Measurements from ENCODE around the gene PALMD. TPM values are rescaled to one million over a fixed set of nuclear protein-coding genes. Genes with fewer than 3 reads are reported as not detected.

PALMD gene
- total RNA-seq (100 to 1,000 TPM in 7 of 9 donors, 10 to 100 TPM in 2; 74.0 to 236 (median 120) TPM), polyA plus RNA-seq (100 to 1,000 TPM in 1 of 2 donors, 10 to 100 TPM in 1; 95.2 to 134 TPM)
- long read RNA-seq, donor 1, transcript PALMD-201 (8 exons, 2,510 nt), result major isoform, 18 of 54 reads
- long read RNA-seq, donor 1, partial matches to known transcripts, result 33 of 54 reads
- long read RNA-seq, donor 1, other reads (novel, unspliced or antisense), result 3 of 54 reads
- long read RNA-seq, donor 2, full-length matches to known transcripts, result 38 of 79 reads
- long read RNA-seq, donor 2, partial matches to known transcripts, result 30 of 79 reads
- long read RNA-seq, donor 2, other reads (novel, unspliced or antisense), result 11 of 79 reads
- long read RNA-seq, donor 3, transcript PALMD-201 (8 exons, 2,510 nt), result major isoform, 12 of 19 reads
- long read RNA-seq, donor 3, partial matches to known transcripts, result 6 of 19 reads
- long read RNA-seq, donor 3, other reads (novel, unspliced or antisense), result 1 of 19 reads

- WGBS, 4 donors, result 4 to 7% (median 4%) methylated on average over 17 of the region's 17 CpGs
- peaks cover 0 to 43% (median 32%) of the 10 kb centered on the region in 12 donors for H3K4me1 ChIP-seq
Observed at GRCh38 chr1:99645699-99646531, at the start of gene PALMD. TSS of gene PALMD (plus strand) at chr1:99646113. CDS start at chr1:99646318, 205 bp downstream.

DNA sequence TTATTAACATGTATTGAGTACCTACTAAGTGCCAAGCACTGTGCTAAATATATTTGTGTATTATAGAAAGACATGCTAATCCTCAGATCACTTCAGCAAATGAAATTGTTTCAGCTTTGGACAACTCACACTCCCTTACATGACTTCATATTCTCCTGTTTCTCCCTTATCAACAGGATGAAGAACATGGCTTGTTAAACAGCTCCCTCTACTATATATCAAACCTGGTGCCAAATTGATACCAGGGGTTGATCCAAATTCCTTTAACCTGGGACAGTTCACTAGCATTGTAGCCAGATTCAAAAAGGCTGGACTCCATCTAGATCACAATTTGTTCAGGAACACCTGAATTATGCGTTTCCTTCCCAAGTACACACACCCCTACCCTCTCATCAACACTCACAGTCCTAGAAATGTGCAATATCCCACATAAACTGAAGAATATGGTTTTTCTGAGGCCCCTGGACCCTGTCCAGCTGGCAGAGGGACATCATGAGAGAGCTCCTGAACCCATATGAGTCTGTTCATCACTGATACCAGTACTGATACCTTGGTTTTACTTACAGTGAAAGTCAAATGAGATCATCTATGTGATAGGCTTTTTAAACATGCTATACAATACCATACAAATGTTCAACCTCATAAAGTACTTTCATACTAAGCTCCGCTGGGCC, 47.0 kb upstream of the PALMD start:
- no peak overlapping the region for H3K4me3 ChIP-seq
- H3K4me1 ChIP-seq, result peaks cover 0 to 47% (median 11%) of the 10 kb centered on the region in 12 donors
- no peak for TF ChIP-seq POLR2A (IDR thresholded peaks at IDR 0.05)
- no peak for TF ChIP-seq CTCF (IDR thresholded peaks at IDR 0.05)
- H3K36me3 ChIP-seq, result no peaks in the 10 kb centered on the region
- intact Hi-C loops (cut with DNase I), result loop anchor here in 4 of 10 donors (5.0 to 10.0 kb wide), 6 partner anchors 46 to 108 kb away; partner anchors contain the start of gene PALMD (in 1 of the 4)
- H3K27me3 ChIP-seq, result no peaks in the 10 kb centered on the region
- DNase-seq (peak in 1 of 5 donors; percentile 48), ATAC-seq (peak; percentile 47 to 83 (median 62))
- 80 to 87% (median 82%) methylated on average over 2 of the region's 2 CpGs for WGBS, 4 donors
- no peaks in the 10 kb centered on the region for H3K9me3 ChIP-seq
- H3K27ac ChIP-seq, result peak overlapping the region in 11 of 12 donors; percentile 8 to 82 (median 35)

More at GRCh38 chr1:99645699-99646531, at the start of gene PALMD:
- Histone ChIP-seq H3K4me3 (peak within 1 kb of the TSS; percentile 33 to 77 (median 64)), H3K36me3 (no peaks in the 10 kb centered on the region), H3K27me3 (no peaks in the 10 kb centered on the region), H3K9me3 (no peaks in the 10 kb centered on the region), H3K27ac (peak within 1 kb of the TSS; percentile 87 to 98 (median 92))
- intact Hi-C loops (cut with DNase I), result loop anchor here in 9 of 10 donors (2.0 to 10.0 kb wide), 11 partner anchors 36 to 165 kb away; no protein-coding TSS in a partner anchor
- peak in 1 of 12 donors; percentile 18 for TF ChIP-seq CTCF (IDR thresholded peaks at IDR 0.05)
- TF ChIP-seq POLR2A (IDR thresholded peaks at IDR 0.05), result peak in 1 of 2 donors; percentile 78
- ATAC-seq (peak; percentile 61 to 83 (median 68)), DNase-seq (peak; percentile 63 to 79 (median 68))

DNA sequence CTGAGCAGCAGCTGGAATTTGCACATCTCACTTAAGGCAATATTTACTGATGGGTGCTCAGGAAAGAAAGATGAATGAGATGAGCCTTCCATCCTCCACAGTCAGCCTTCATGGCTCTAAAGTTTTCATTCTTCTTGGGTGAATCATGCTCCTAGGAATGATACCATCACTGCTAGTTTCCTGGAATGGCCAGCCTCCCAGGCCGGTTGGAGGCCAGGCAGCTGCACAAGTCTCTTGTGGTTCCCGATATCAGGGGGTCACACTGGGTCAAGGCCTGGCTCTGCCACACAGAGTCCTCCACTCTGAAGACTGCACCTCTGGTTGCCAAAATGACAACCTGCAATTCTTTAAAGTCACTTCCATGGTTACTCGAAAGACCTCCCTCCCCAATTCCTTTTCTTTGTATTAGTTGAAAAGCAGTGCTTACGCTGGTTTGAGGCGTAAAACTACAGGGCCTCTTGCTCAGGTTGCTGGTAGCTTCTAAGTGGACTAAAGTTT, 46.2 kb upstream of the PALMD start:
- peaks cover 0 to 45% (median 11%) of the 10 kb centered on the region in 12 donors for H3K4me1 ChIP-seq
- no peaks in the 10 kb centered on the region for H3K27me3 ChIP-seq
- H3K36me3 ChIP-seq, result no peaks in the 10 kb centered on the region
- WGBS, 4 donors, result 53 to 78% (median 63%) methylated on average over 5 of the region's 5 CpGs
- H3K4me3 ChIP-seq, result no peak overlapping the region
- DNase-seq (peak; percentile 24 to 69 (median 66)), ATAC-seq (peak in 3 of 4 donors; percentile 55 to 90 (median 90))
- H3K27ac ChIP-seq, result peak overlapping the region in 9 of 12 donors; percentile 0 to 82 (median 55)
- intact Hi-C loops (cut with DNase I), result loop anchor here in 8 of 10 donors (5.0 to 10.0 kb wide), 9 partner anchors 38 to 108 kb away; partner anchors contain the start of gene PALMD (in 4 of the 8)
- no peaks in the 10 kb centered on the region for H3K9me3 ChIP-seq
- TF ChIP-seq CTCF (IDR thresholded peaks at IDR 0.05) (no peak), POLR2A (IDR thresholded peaks at IDR 0.05) (no peak)
